PC-9 (cell line): ENCODE results near the gene KDM4E.

Source experiments
- CTCF ChIP-seq: fragments of 200-600 bp; sonication (generic); conservative IDR thresholded peaks from 2 replicates; pipeline ENCODE4 v1.6.1; 2017; ENCODE audit warnings: mixed run types, antibody characterized with exemption, mild to moderate bottlenecking, moderate library complexity
- EZH2 ChIP-seq: fragments of 200-600 bp; sonication (generic); IDR thresholded peaks from 2 replicates; pipeline ENCODE4 v1.8.0; 2017; ENCODE audit warnings: antibody characterized with exemption, low read depth

- TF ChIP-seq CTCF: no peak
- no peak for TF ChIP-seq EZH2
Observed at GRCh38 chr11:95058621-95059020, 33.6 kb downstream of the KDM4E start.
